CMK (cell line): ENCODE data around the gene CMYA5.

Experiments
- DNase-seq: peaks from one replicate; pipeline ENCODE4 v3.0.0-alpha.2; 2010; ENCODE audit warnings: low read depth

Gene CMYA5

DNA sequence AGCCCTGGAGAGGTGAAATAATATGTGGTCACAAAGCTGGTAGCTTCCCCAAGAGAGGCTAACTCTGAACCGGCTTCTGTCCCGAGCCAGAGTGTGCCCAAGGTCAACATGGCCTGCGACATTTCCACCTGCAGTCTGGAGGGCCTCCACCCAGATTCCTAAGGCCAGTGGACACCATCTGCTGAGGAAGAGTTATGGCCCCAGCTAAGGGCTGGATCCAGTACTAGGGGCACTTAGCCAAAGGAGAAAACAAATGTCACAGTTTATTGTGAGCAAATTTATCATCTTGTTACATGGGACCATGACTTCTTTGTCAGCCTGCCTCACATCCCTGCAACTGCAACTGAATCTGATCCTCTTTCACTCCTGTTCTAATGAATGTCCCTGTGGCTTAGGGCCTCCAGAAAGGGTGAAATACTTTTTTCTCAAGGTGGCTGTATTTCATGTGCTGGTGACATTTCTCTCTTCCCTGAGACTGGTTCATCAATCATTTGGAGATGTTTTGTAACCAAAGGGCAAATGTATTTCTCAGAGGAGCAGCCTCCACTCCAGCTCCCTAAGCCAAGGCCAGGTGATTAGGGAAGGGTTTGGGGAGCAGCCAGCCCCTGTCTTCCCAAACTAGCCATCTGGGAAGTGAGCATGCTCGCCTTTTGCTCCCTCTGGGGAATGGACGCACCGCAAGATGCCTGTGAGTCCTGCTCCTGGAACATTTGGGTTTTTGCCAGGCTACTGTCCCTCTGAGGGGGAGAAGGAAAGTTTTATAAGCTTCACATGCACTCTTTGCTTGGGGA, 148.3 kb downstream of the CMYA5 start:
- DNase-seq: no peak

DNA sequence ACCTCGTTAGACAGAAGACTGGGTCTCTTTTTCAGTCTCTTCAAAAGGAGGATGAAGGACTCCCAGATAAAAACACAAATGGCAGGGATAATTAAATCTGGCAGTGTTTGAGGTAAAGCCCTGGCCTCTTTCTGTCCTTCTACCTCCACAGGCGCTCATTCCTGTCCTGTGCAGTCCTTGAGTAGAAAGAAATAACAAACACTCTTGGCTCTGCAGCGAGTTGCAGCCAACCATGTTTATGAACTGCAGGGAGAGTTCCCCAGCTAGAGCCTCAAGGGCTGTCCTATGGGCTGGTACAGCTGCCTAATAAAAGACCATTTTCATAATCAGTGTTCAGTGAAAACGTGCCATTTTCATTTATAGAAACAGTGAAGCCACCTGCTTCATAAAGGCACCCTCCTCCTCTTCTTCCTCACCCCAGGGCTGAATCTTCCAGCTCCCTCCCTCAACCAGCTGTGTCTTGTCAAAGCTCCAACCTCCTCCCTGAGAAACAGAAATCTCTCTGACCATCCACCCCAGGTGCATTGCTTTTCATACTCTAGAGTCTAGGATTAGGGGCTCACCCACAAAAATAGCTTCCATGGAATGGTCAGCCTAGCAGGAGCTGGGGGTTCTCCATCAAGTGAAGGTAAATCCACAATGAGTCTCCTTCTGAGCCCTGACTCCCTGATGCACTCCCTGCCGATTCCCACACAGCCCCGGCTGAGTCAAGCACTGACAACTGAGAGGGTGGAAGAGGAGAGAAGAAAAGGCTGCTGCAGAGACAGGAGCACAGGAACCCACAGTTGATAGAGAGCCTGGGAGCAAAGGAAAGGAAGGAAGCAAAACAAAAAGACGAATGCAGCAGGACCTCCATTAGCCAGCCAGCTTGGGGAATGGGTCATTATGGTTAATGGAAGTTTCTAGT, 150.7 kb downstream of the CMYA5 start:
- no peak for DNase-seq

DNA sequence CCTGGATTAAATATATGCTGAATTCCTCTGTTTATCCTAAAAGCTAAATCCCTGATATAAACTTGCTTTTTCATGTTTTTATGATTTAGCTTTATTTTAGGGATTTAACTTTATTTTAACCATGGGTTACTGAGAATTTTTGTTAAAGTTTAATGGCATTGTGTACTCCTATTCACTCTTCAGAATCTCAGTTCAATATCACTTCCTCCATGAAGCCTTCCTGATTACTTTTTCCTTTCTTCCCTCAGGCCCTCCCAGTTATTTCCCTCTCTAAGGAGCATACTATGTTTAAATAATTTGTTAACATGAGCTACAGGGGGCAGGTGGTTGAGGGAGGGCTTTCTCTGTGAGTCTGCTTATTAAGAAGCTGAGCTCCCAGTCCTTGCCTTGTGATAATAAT, 151.5 kb downstream of the CMYA5 start:
- no peak for DNase-seq

DNA sequence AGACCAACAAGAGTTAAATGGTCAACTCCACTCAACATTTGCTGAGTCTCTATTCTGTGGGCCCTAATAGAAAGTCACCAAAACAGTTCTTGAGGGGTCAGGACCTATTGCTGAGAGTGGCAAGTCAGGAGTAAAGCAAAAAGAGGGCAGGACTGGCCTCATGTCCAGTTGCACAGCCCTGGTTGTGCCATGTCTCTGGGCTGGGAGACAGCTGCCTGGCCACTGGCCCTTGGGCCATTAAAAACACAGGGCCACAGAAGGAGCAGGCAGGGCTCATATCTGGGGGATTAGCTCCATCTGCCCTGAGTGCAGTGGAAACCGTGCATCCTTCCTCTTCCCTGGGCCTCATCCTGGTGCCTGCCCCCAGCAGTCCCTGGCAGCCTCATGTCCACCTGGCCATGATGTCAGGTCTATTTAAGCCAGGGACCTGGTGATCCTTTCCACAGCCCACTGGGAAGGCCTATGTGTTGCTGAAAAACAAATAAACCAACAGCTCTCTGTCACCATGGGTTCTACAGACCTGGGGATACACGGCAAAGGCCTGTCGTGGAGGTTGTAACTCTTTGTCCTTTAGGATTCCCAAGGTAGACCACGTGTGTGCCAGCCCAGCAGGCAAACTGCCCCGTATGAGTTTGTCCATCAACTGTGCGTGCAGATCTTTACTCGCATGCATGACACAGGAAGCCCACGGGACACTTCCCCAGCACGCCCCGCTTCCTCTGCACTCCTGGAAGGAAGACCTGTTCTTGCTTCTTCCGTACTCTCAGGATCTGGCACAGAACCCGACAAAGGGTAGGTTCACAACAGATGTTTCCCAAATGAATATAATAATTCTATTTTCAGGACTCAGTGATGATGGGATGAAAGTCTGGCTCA, 152.6 kb downstream of the CMYA5 start:
- DNase-seq: no peak

DNA sequence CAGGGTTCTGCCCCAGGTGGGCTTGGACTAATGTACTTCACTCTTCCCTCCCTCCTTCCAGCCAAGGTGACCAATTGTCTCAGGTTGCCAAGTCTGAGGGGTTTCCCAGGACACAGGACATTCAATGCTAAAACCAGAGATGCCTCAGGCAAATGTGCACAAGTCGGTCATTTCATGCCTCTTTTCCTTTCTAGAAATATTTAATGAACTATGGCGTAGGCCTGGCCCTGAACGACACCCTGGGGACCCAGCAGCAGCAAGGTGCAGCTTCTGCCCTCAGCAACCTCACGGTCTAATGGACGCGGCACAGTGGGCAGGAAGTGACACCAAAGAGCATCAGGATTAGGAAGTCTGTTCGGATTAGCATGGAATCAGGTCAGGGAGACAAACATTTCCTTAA, 153.4 kb downstream of the CMYA5 start:
- no peak for DNase-seq

DNA sequence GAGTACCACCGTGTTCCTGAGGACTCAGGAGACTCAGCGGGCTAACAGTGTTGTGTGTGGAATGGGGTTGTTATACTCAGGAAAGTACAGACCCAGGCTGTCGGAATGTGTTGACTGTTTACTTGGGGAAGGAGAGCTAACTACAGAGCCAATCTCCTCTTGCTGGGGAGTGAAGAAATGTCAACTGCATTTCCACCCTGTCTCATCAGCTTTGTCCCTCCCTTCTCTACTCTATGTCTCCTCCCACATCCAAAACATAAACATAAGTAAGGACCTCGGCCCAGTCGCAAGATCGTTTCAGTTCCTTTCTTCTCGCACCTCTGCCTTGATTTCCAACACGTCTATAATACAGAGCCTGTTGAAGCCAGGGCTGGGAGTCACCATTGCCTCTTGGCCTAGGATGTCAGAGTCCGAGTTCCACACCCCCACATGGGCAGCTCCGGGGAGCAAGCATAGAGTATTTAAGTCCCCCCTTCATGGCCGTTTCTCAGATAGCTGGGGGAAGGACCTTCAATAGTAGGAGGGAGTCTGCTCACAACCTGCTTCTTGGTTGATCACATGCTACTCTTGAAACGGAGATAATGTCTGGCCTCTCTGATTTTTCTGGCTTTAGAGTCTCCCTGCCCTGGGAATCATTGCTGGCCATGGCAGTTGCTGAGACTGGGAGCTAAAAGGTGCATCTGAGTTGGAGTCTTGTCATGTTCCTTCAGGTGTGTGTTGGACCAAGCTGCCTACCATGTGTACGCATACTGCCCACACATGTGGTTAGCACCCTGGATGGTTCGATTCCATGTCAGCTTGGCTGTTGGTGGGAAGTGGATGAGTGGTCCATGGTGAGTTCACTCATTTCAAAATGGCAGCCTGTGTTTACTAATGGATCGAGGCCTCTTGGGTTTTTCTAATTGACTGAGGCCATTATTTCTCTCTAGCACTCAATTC, 154.1 kb downstream of the CMYA5 start:
- no peak for DNase-seq

DNA sequence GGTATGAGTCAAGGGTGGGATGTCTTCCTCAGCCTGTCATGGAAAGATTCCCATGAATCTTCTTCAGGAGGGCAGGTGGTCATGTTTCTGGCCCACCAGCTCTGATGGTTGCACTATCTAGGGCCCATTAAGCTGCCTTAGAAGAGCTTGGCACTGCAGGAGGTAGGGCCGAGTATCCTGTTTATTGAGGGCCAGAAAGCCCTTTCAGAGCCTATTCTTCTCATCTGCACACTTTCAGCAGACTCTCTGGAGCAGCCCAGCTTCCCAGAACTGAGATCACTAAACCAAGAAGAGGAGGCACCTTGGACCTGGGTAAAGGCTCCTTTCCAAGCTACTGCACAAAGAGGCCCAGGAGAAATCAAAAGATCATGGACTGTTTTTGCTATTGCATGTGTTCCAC, 154.9 kb downstream of the CMYA5 start:
- no peak for DNase-seq

DNA sequence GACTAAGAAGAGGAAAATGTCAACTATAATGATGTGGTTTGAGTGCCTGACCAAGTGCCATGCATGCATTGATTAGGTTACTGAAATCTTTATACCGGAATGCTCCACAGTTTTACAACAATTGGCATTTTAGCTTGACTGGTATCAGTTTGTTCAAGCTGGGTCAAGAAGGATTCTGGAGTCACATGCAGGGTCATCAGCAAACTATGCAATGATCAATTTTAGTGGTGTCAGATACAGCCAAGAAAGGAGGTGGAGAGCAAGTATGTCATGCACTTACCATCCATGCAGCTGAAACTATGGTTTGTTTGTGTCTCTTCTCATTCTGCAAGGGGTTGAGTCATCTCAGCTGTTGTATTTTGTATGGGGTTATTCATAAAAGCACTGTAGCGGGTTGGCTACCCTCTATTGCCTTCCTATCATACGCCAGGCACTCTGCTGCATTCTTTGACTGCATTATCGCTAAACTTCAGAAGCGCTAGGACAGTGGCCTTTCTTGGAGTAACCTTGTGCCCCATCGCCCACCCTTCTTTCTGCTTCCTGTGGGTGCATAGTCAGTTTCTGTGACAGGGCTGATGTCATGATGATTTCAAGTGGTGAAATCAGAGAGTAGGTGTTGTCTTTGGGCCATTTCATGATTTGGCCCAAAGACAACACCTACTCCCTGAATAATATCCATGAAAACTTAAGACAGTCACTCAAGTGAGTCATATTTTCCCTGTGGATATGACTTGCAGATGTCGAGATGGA, 156.0 kb downstream of the CMYA5 start:
- no peak for DNase-seq

DNA sequence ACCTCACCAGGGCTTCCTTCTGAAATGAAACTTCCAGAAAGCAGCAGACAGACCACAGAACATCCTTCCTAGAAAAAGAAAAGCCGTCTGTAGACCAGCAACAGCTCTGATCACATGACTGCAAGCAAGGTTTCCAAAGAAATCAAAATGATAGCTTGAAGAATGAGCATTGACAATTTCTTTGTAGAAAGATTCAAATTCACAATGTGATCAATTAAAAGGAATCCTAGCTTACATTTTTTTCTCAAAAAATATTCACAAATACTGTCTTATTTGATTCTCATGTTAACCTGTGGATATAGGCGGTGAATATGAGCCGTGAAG, 156.5 kb downstream of the CMYA5 start:
- no peak for DNase-seq

DNA sequence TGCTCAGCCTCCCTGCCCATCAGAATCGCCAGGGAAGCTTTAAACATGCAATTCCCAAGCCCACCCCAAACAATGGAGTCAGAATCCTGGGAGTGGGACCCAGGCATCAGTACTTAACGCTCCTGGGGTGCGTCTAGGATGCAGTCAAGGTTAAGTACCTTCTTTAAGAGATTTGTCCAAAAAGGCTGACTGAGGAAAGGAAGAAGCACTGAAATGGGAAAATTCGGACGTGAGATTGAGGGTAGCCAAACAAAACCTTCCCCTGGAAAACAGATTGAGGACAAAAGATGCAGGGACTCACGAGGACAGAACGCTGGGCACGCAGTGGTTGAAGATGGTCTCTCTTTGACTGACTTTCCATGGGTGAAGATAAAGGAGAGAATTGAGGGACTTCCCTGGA, 157.9 kb downstream of the CMYA5 start:
- no peak for DNase-seq

DNA sequence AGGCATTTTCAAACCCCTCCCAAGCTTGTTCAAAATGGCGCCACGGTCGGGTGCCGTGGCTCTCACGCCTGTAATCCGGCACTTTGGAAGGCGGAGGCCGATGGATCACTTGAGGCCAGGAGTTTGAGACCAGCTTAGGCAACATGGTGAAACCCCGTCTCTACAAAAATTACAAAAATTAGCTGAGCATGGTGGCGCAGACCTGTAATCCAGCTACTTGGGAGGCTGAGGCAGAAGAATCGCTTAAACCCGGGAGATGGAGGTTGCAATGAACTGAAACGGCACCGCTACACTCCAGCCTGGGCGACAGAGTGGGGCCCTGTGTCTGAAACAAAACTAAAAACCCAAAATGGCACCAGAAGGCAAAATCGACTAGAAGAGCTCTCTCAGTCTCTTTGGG, 159.4 kb downstream of the CMYA5 start:
- DNase-seq: no peak
